Stimulated activated CD8-positive, alpha-beta memory T cell treated with anti-CD3 and anti-CD28 coated beads, Interleukin-15, amount 100 ng/mL, for 48 hours (primary cell): ENCODE results near the gene KIFAP3.
"Not testable (repeated sequence)": the region's sequence is repeated elsewhere in the genome, so short reads cannot be mapped to it uniquely, and the experiment has no call there.

Experiments
- DNase-seq, 2 donors: peaks; one replicate each; pipeline ENCODE4 v3.0.0-alpha.2; 2020; ENCODE audit warnings: low read depth in 2 of 2

Gene KIFAP3

GRCh38 chr1:170074250-170075157 lies at the start of gene KIFAP3:
Gene KIFAP3 (minus strand): TSS chr1:170074695. CDS start chr1:170074467, 228 bp downstream.
- peak; percentile 96 to 97 for DNase-seq

- DNase-seq = no peak
Measured at GRCh38 chr1:170122366-170122765, 47.9 kb upstream of the KIFAP3 start.

- no peak for DNase-seq
Measured at GRCh38 chr1:170114906-170115305, 40.4 kb upstream of the KIFAP3 start.

- DNase-seq = not testable (repeated sequence)
Measured at GRCh38 chr1:170113140-170113539, 38.6 kb upstream of the KIFAP3 start.

- no peak for DNase-seq
Measured at GRCh38 chr1:170097449-170097948, 23.0 kb upstream of the KIFAP3 start.

GRCh38 chr1:170096806-170097340 lies 22.4 kb upstream of the KIFAP3 start:
- DNase-seq = no peak

GRCh38 chr1:170095976-170096748 lies 21.7 kb upstream of the KIFAP3 start:
- no peak for DNase-seq

- DNase-seq = not testable (repeated sequence)
Measured at GRCh38 chr1:170094697-170095616, 20.5 kb upstream of the KIFAP3 start.

GRCh38 chr1:170086399-170087032 lies 12.0 kb upstream of the KIFAP3 start:
- DNase-seq = no peak

- DNase-seq = no peak
Measured at GRCh38 chr1:170085091-170085490, 10.6 kb upstream of the KIFAP3 start.

- DNase-seq = no peak
Measured at GRCh38 chr1:170078610-170079189, 4.2 kb upstream of the KIFAP3 start.

- no peak for DNase-seq
Measured at GRCh38 chr1:170077926-170078325, 3.4 kb upstream of the KIFAP3 start.

- DNase-seq = not testable (repeated sequence)
Measured at GRCh38 chr1:170076952-170077351, 2.5 kb upstream of the KIFAP3 start.

GRCh38 chr1:170076199-170076598 lies 1.7 kb upstream of the KIFAP3 start:
- no peak for DNase-seq

GRCh38 chr1:170075186-170075585 lies 691 bp upstream of the KIFAP3 start:
- DNase-seq = no peak

GRCh38 chr1:170073893-170074249 lies 624 bp downstream of the KIFAP3 start:
- DNase-seq = no peak

GRCh38 chr1:170071378-170071777 lies 3.1 kb downstream of the KIFAP3 start:
- DNase-seq = no peak

- no peak for DNase-seq
Measured at GRCh38 chr1:170068923-170069322, 5.6 kb downstream of the KIFAP3 start.

GRCh38 chr1:170067253-170067819 lies 7.2 kb downstream of the KIFAP3 start:
- DNase-seq = no peak

- no peak for DNase-seq
Measured at GRCh38 chr1:170064821-170065220, 9.7 kb downstream of the KIFAP3 start.
